Measurements from ENCODE around the gene MMP24OS.

The MMP24OS gene

DNA sequence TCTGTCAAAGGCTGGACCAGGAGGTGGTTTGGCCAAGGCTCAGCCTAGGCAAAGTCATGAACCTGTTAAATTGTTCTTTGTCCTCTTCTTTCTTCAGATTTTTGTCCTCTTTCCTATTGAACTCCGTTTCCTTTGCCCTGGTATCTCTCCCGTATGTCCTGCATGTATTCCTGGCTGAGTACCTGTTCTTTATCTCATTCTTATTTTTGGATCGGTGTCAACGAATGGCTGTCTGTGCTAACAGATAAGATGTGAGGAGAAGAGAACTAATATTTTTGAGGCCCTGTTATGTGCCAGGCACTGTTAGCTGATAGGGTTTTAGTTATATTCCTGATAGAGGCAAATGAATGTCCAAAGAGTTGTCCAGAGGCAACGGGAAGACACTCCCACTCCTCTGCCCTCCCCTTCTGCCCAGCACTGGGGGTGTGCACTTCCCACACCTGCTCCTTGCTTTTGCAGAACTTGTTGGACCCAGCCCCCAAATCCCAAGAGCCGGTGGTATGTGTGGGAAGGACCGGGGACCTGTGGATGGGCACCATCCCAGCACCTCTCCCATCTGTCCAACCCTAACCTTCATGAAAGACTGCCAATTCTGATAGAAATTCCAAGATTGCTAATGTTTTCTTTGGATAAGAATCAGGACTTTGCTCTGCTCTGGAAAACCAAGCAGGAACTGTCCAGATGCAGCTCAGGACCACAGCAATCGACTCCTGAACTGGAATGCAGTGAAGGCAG lies 20.6 kb downstream of the MMP24OS start:
- in situ Hi-C loops (cut with MboI; ENCODE audit: low sequenced_read_pairs) = loop anchor here (25.0 kb wide), 1 partner anchor 395 kb away; the partner anchor contains the start of gene GGT7

- in situ Hi-C loops (cut with MboI; ENCODE audit: low sequenced_read_pairs) = loop anchor here (25.0 kb wide), 1 partner anchor 392 kb away; the partner anchor contains the start of gene GGT7
These were observed 23.4 kb downstream of the MMP24OS start for GRCh38 chr20:35254448-35254999.

GRCh38 chr20:35253010-35253409 lies 24.9 kb downstream of the MMP24OS start:
- in situ Hi-C loops (cut with MboI; ENCODE audit: low sequenced_read_pairs) = loop anchor here (25.0 kb wide), 1 partner anchor 391 kb away; the partner anchor contains the start of gene GGT7

GRCh38 chr20:35252598-35252997 lies 25.3 kb downstream of the MMP24OS start:
- in situ Hi-C loops (cut with MboI; ENCODE audit: low sequenced_read_pairs) = loop anchor here (25.0 kb wide), 1 partner anchor 390 kb away; the partner anchor contains the start of gene GGT7

DNA sequence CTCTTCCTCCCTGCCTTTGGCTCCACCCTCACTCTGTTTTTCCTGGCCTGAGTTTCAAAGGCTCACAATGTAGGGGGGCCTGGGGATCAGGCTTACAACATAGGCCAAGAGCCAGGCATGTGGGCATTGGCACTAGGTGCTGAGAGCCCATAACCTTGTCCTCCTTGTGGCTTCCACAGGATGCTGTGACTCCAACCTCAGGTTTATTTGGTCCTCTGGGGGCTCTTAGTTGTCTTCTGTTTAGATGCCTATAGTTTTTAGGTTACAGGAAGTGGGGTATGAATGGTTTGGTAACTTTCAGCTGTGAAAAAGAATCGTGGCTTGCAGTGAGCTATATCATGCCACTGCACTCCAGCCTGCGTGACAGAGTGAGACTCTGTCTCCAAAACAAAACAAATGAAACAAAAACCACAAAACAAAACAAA lies 25.9 kb downstream of the MMP24OS start:
- in situ Hi-C loops (cut with MboI; ENCODE audit: low sequenced_read_pairs) = loop anchor here (25.0 kb wide), 1 partner anchor 390 kb away; the partner anchor contains the start of gene GGT7

DNA sequence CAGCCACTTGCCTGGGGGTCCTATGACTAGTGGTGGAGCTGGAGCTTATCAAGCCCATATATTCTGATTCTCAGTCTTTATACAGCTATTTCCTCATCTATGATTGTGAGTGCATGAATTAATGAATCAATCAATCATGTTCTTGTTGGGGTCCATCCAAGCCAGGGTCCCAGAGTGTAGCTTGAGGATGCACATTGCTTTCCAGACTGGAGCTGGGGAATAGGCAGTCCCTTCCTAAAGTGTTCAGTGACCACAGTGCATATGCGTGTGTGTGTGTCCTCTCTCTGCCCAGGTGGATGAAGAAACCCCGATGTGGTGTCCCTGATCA lies 26.3 kb downstream of the MMP24OS start:
- in situ Hi-C loops (cut with MboI; ENCODE audit: low sequenced_read_pairs) = loop anchor here (25.0 kb wide), 1 partner anchor 389 kb away; the partner anchor contains the start of gene GGT7

DNA sequence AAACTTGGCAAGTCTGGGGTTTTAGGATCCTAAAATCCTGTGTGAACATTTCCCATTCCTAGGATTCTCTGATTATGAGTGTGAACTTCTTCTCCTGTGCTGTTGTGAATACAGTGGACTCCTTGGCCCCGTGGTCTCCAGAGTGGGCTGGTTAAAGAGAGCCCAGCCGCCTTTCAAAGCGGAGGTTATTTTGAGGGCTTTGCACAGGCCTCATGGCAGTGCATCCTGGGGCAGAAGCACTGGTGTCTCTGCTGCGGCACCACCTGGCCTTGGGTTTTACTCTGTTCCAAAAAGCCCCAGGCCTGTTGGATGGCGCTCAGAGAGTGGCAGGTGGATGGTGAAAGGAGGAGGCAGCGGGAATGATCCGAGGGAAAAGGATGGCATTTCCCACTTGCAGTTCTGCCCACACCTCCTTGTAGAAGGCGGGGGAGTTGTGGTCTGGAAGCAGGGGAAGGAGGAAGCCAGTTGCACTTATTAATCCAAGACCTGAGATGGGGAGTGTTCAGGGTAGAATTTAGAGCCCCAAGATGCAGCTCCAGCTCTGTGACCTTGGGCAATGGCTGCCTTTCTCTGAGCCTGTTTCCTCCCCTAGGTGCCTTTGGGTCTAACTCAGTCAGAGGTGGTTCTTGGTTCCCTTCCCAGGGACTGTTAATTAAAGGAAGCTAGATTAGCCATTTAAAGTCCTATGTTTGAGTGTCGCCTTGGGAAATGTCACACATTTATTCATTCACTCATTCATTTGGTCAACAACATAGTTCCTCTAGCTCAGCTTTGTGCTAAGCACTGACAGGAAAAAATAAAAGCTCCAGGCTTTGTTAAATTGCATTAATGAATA lies 29.1 kb downstream of the MMP24OS start:
- in situ Hi-C loops (cut with MboI; ENCODE audit: low sequenced_read_pairs) = no loop called here

DNA sequence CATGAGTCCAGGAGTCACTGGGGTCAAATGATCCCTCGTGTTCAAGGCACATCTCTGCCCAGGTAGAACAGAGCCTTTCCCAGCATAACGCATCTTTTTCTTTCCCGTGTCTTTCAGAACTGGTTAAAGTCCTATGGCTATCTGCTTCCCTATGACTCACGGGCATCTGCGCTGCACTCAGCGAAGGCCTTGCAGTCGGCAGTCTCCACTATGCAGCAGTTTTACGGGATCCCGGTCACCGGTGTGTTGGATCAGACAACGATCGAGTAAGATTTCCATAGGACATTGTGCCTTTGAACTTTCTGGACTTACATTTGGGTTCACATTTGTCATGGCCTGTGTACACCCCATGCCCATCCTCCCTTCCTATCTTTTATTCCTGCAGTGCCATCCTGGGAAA lies 31.2 kb downstream of the MMP24OS start:
- in situ Hi-C loops (cut with MboI; ENCODE audit: low sequenced_read_pairs) = no loop called here

GRCh38 chr20:35243986-35244385 lies 33.9 kb downstream of the MMP24OS start:
- in situ Hi-C loops (cut with MboI; ENCODE audit: low sequenced_read_pairs) = no loop called here

DNA sequence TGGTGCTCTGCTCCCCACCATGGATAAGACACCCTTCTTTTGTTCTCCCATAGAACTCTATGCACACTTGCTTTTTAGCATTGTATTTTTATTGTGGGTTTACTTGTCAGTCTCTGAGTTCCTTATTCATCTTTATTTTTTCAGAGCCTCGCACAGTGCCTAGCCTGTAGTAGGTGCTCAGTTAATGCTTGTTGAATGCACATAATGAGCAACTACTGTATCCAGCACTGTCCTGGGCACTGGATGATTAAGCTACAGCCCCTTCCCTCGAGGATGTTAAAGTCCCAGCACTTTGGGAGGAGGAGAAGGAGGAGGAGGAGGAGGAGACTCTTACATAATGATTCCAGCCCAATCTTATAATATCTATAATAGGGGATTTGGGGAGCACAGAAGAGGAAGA lies 34.6 kb downstream of the MMP24OS start:
- in situ Hi-C loops (cut with MboI; ENCODE audit: low sequenced_read_pairs) = no loop called here

GRCh38 chr20:35240811-35241293 lies 37.1 kb downstream of the MMP24OS start:
- in situ Hi-C loops (cut with MboI; ENCODE audit: low sequenced_read_pairs) = no loop called here

- in situ Hi-C loops (cut with MboI; ENCODE audit: low sequenced_read_pairs) = no loop called here
These were observed 37.7 kb downstream of the MMP24OS start for GRCh38 chr20:35240083-35240810.

DNA sequence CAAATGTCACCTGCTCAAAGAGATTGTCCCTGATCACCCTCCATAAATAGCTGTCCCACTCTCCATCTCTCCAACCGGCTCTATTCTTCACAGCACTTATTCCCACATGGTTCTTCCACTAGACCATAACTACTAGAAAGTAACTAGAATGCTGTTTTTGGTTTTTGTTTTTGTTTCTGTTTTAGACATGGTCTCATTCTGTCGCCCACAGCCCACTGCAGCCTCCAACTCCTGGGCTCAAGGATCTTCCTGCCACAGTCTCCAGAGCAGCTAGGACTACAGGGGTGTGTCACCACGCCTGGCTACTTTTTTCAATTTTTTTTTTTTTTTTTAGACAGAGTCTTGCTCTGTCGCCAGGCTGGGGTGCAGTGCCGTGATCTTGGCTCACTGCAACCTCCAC lies 39.2 kb downstream of the MMP24OS start:
- in situ Hi-C loops (cut with MboI; ENCODE audit: low sequenced_read_pairs) = no loop called here

- in situ Hi-C loops (cut with MboI; ENCODE audit: low sequenced_read_pairs) = no loop called here
These were observed 39.8 kb downstream of the MMP24OS start for GRCh38 chr20:35238170-35238569.

GRCh38 chr20:35237486-35237885 lies 40.4 kb downstream of the MMP24OS start:
- in situ Hi-C loops (cut with MboI; ENCODE audit: low sequenced_read_pairs) = no loop called here

- in situ Hi-C loops (cut with MboI; ENCODE audit: low sequenced_read_pairs) = no loop called here
These were observed 42.0 kb downstream of the MMP24OS start for GRCh38 chr20:35235881-35236280.

DNA sequence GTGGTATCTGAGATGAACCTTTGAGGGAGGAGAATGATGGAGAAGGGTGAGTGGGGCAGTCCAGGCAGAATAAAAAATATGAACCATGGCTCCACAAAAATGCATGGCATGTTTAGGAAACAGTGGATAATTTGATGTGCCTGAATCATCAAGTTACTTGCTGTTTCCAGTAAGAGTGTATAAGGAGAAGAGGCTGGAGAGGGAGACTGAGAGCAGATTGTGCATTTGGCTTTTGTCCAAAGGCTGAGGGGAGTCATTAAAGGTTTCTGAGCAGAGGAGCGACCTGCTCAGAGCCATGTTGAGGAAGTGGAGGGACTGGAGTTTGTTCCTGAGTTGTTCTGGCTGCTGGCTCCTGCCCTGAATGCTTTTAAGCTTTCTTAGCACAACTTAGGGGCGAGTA lies 45.3 kb downstream of the MMP24OS start:
- in situ Hi-C loops (cut with MboI; ENCODE audit: low sequenced_read_pairs) = no loop called here

DNA sequence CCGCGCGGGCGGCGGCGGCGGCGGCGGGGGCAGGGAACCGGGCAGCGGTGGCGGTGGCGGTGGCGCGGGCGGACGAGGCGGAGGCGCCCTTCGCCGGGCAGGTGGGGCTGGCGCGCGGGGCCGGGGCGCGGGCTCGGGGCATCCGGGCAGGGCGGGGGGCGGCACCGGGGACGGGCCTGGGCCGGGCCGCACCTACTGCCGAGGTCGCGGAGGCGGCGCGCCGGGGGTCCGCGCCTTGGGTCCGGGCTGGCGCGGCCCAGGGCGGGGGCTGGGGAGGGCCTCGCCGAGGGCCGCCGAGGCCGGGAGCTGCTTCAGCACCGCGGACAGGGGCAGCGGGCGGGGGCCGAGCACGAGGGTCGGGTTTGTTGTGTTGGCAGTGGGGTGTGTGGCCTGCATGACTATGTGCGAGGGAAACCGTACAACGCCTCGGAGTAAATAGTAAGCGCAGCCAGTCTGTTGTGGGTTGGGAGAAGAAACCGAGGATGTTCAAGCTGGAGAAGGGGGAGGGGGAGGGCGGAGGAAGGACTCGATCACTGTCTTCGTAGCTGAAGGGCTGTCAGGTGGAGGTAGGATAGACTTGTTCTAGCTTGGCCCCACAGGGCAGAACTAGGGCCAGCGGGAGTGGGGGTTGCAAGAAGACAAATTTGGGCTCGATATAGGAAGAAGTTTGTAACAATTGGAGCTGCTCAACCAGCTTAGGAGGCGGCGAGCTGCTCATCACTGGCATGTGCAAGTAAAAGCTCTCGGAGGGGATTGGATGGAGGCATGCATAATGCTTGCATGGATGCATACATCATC lies 50.8 kb downstream of the MMP24OS start:
- in situ Hi-C loops (cut with MboI; ENCODE audit: low sequenced_read_pairs) = no loop called here
